Measurements from ENCODE around the gene ERN1. TPM values are rescaled to one million over a fixed set of nuclear protein-coding genes. Genes with fewer than 3 reads are reported as not detected.
A peak's percentile ranks its signal among the peaks of the same experiment; 100 is the strongest.

Gene ERN1
- total RNA-seq, 3 donors from 2014 or later = 16.2 to 29.3 (median 21.0) TPM

- H3K9me3 Mint-ChIP-seq = no peaks in the 10 kb centered on the region
- peaks cover 12% of the 10 kb centered on the region for H3K36me3 Mint-ChIP-seq (ENCODE audit: insufficient read depth)
- H3K4me3 Mint-ChIP-seq = no peak overlapping the region
- H3K27me3 Mint-ChIP-seq (ENCODE audit: low read depth) = no peaks in the 10 kb centered on the region
- peaks cover 30% of the 10 kb centered on the region for H3K4me1 Mint-ChIP-seq (ENCODE audit: low read depth)
- ATAC-seq = no peak
- no peak for DNase-seq
Measured at GRCh38 chr17:64083563-64084085, 46.3 kb downstream of the ERN1 start.

- H3K36me3 Mint-ChIP-seq (ENCODE audit: insufficient read depth) = peaks cover 15% of the 10 kb centered on the region
- no peaks in the 10 kb centered on the region for H3K9me3 Mint-ChIP-seq
- DNase-seq = no peak
- H3K4me1 Mint-ChIP-seq (ENCODE audit: low read depth) = peaks cover 25% of the 10 kb centered on the region
- no peak for ATAC-seq
- no peaks in the 10 kb centered on the region for H3K27me3 Mint-ChIP-seq (ENCODE audit: low read depth)
- no peak overlapping the region for H3K4me3 Mint-ChIP-seq
Measured at GRCh38 chr17:64083093-64083492, 46.9 kb downstream of the ERN1 start.

- H3K4me3 Mint-ChIP-seq = peak overlapping the region; percentile 64
- no peaks in the 10 kb centered on the region for H3K9me3 Mint-ChIP-seq
- peaks cover 20% of the 10 kb centered on the region for H3K4me1 Mint-ChIP-seq (ENCODE audit: low read depth)
- no peaks in the 10 kb centered on the region for H3K27me3 Mint-ChIP-seq (ENCODE audit: low read depth)
- DNase-seq = no peak
- ATAC-seq = peak; percentile 77 to 86
- peaks cover 21% of the 10 kb centered on the region for H3K36me3 Mint-ChIP-seq (ENCODE audit: insufficient read depth)
Measured at GRCh38 chr17:64081802-64082799, 47.8 kb downstream of the ERN1 start.

GRCh38 chr17:64080174-64080618, 49.7 kb downstream of the ERN1 start:
- no peak for ATAC-seq
- peaks cover 32% of the 10 kb centered on the region for H3K4me1 Mint-ChIP-seq (ENCODE audit: low read depth)
- no peak overlapping the region for H3K4me3 Mint-ChIP-seq
- H3K9me3 Mint-ChIP-seq = no peaks in the 10 kb centered on the region
- no peaks in the 10 kb centered on the region for H3K27me3 Mint-ChIP-seq (ENCODE audit: low read depth)
- DNase-seq = no peak
- H3K36me3 Mint-ChIP-seq (ENCODE audit: insufficient read depth) = peaks cover 28% of the 10 kb centered on the region

GRCh38 chr17:64077379-64077778, 52.6 kb downstream of the ERN1 start:
- DNase-seq (no peak), ATAC-seq (no peak)
- H3K36me3 Mint-ChIP-seq (ENCODE audit: insufficient read depth) = peaks cover 40% of the 10 kb centered on the region
- no peaks in the 10 kb centered on the region for H3K27me3 Mint-ChIP-seq (ENCODE audit: low read depth)
- H3K9me3 Mint-ChIP-seq = no peaks in the 10 kb centered on the region
- H3K4me3 Mint-ChIP-seq = no peak overlapping the region
- H3K4me1 Mint-ChIP-seq (ENCODE audit: low read depth) = peaks cover 34% of the 10 kb centered on the region

GRCh38 chr17:64075913-64076312, 54.0 kb downstream of the ERN1 start:
- Mint-ChIP-seq H3K27me3 (ENCODE audit: low read depth) (no peaks in the 10 kb centered on the region), H3K9me3 (peaks cover under 1% of the 10 kb centered on the region), H3K36me3 (ENCODE audit: insufficient read depth) (peaks cover 51% of the 10 kb centered on the region), H3K4me1 (ENCODE audit: low read depth) (peaks cover 32% of the 10 kb centered on the region), H3K4me3 (no peak overlapping the region)
- DNase-seq (no peak), ATAC-seq (no peak)

- Mint-ChIP-seq H3K4me1 (ENCODE audit: low read depth) (peaks cover 24% of the 10 kb centered on the region), H3K36me3 (ENCODE audit: insufficient read depth) (peaks cover 60% of the 10 kb centered on the region), H3K9me3 (peaks cover 7% of the 10 kb centered on the region), H3K27me3 (ENCODE audit: low read depth) (no peaks in the 10 kb centered on the region), H3K4me3 (no peak overlapping the region)
- no peak for ATAC-seq
- DNase-seq = no peak
Measured at GRCh38 chr17:64074704-64075426, 55.1 kb downstream of the ERN1 start.

- peaks cover 22% of the 10 kb centered on the region for H3K4me1 Mint-ChIP-seq (ENCODE audit: low read depth)
- DNase-seq = no peak
- ATAC-seq = no peak
- H3K9me3 Mint-ChIP-seq = peaks cover 14% of the 10 kb centered on the region
- H3K36me3 Mint-ChIP-seq (ENCODE audit: insufficient read depth) = peaks cover 62% of the 10 kb centered on the region
- no peak overlapping the region for H3K4me3 Mint-ChIP-seq
- H3K27me3 Mint-ChIP-seq (ENCODE audit: low read depth) = no peaks in the 10 kb centered on the region
Measured at GRCh38 chr17:64073771-64074703, 55.9 kb downstream of the ERN1 start.

GRCh38 chr17:64071111-64071510, 58.8 kb downstream of the ERN1 start:
- Mint-ChIP-seq H3K4me1 (ENCODE audit: low read depth) (peaks cover 33% of the 10 kb centered on the region), H3K27me3 (ENCODE audit: low read depth) (no peaks in the 10 kb centered on the region), H3K36me3 (ENCODE audit: insufficient read depth) (peaks cover 65% of the 10 kb centered on the region), H3K4me3 (no peak overlapping the region), H3K9me3 (peaks cover 20% of the 10 kb centered on the region)
- no peak for DNase-seq
- ATAC-seq = no peak

- DNase-seq (no peak), ATAC-seq (no peak)
- no peaks in the 10 kb centered on the region for H3K27me3 Mint-ChIP-seq (ENCODE audit: low read depth)
- peaks cover 34% of the 10 kb centered on the region for H3K4me1 Mint-ChIP-seq (ENCODE audit: low read depth)
- H3K36me3 Mint-ChIP-seq (ENCODE audit: insufficient read depth) = peaks cover 65% of the 10 kb centered on the region
- peaks cover 20% of the 10 kb centered on the region for H3K9me3 Mint-ChIP-seq
- H3K4me3 Mint-ChIP-seq = no peak overlapping the region
Measured at GRCh38 chr17:64070213-64070612, 59.7 kb downstream of the ERN1 start.

- H3K4me3 Mint-ChIP-seq = no peak overlapping the region
- peaks cover 20% of the 10 kb centered on the region for H3K9me3 Mint-ChIP-seq
- no peak for DNase-seq
- peaks cover 71% of the 10 kb centered on the region for H3K36me3 Mint-ChIP-seq (ENCODE audit: insufficient read depth)
- no peak for ATAC-seq
- H3K4me1 Mint-ChIP-seq (ENCODE audit: low read depth) = peaks cover 43% of the 10 kb centered on the region
- H3K27me3 Mint-ChIP-seq (ENCODE audit: low read depth) = no peaks in the 10 kb centered on the region
Measured at GRCh38 chr17:64069143-64069542, 60.8 kb downstream of the ERN1 start.

- H3K36me3 Mint-ChIP-seq (ENCODE audit: insufficient read depth) = peaks cover 72% of the 10 kb centered on the region
- H3K4me3 Mint-ChIP-seq = peak overlapping the region; percentile 26
- H3K4me1 Mint-ChIP-seq (ENCODE audit: low read depth) = peaks cover 58% of the 10 kb centered on the region
- peaks cover 20% of the 10 kb centered on the region for H3K9me3 Mint-ChIP-seq
- no peak for DNase-seq
- no peak for ATAC-seq
- no peaks in the 10 kb centered on the region for H3K27me3 Mint-ChIP-seq (ENCODE audit: low read depth)
Measured at GRCh38 chr17:64067657-64068056, 62.3 kb downstream of the ERN1 start.

- DNase-seq = no peak
- H3K36me3 Mint-ChIP-seq (ENCODE audit: insufficient read depth) = peaks cover 64% of the 10 kb centered on the region
- H3K4me1 Mint-ChIP-seq (ENCODE audit: low read depth) = peaks cover 67% of the 10 kb centered on the region
- peaks cover 20% of the 10 kb centered on the region for H3K9me3 Mint-ChIP-seq
- H3K27me3 Mint-ChIP-seq (ENCODE audit: low read depth) = no peaks in the 10 kb centered on the region
- peak in 1 of 2 donors; percentile 66 for ATAC-seq
- H3K4me3 Mint-ChIP-seq = peak overlapping the region; percentile 71
Measured at GRCh38 chr17:64066716-64067115, 63.2 kb downstream of the ERN1 start.

Data from activated T-cell treated with anti-CD3 and anti-CD28 coated beads, Interleukin-2, amount 50 U/mL, for 4 hours (primary cell).